Right kidney (tissue), 9 donors: ENCODE results near the gene ZMYM2.
"Not testable (repeated sequence)": the region's sequence is repeated elsewhere in the genome, so short reads cannot be mapped to it uniquely, and the experiment has no call there.

Experiments
- DNase-seq: peaks from one replicate; pipeline ENCODE4 v3.0.0-alpha.2; 2016
- long read RNA-seq, 8 donors: transcript quantifications; one replicate each; lab custom pipeline, GENCODE V29; 2026

Gene ZMYM2
- long read RNA-seq, donor 1 = 0 reads
- long read RNA-seq, donor 2 = 0 reads
- long read RNA-seq, donor 3, full-length matches to known transcripts = 1 of 1 reads
- long read RNA-seq, donor 3, partial matches to known transcripts = 0 of 1 reads
- long read RNA-seq, donor 3, other reads (novel, unspliced or antisense) = 0 of 1 reads
- long read RNA-seq, donor 4, full-length matches to known transcripts = 1 of 6 reads
- long read RNA-seq, donor 4, partial matches to known transcripts = 5 of 6 reads
- long read RNA-seq, donor 4, other reads (novel, unspliced or antisense) = 0 of 6 reads
- long read RNA-seq, donor 5, partial matches to known transcripts = 6 of 6 reads
- long read RNA-seq, donor 5, other reads (novel, unspliced or antisense) = 0 of 6 reads
- long read RNA-seq, donor 6 = 0 reads
- long read RNA-seq, donor 7, full-length matches to known transcripts = 1 of 6 reads
- long read RNA-seq, donor 7, partial matches to known transcripts = 5 of 6 reads
- long read RNA-seq, donor 7, other reads (novel, unspliced or antisense) = 0 of 6 reads
- long read RNA-seq, donor 8, full-length matches to known transcripts = 1 of 1 reads
- long read RNA-seq, donor 8, partial matches to known transcripts = 0 of 1 reads
- long read RNA-seq, donor 8, other reads (novel, unspliced or antisense) = 0 of 1 reads

- peak; percentile 99 for DNase-seq
Measured at GRCh38 chr13:19958155-19959111, at the start of gene ZMYM2. TSS of gene ZMYM2 (plus strand) at chr13:19958727. CDS start at chr13:19993073, 34,346 bp downstream.

GRCh38 chr13:19910336-19911072, 48.0 kb upstream of the ZMYM2 start:
- DNase-seq = no peak

GRCh38 chr13:19927117-19927748, 31.3 kb upstream of the ZMYM2 start:
- no peak for DNase-seq

- no peak for DNase-seq
Measured at GRCh38 chr13:19940106-19940505, 18.4 kb upstream of the ZMYM2 start.

- no peak for DNase-seq
Measured at GRCh38 chr13:19950374-19950773, 8.2 kb upstream of the ZMYM2 start.

GRCh38 chr13:19952850-19953249, 5.7 kb upstream of the ZMYM2 start:
- no peak for DNase-seq

GRCh38 chr13:19955873-19956559, 2.5 kb upstream of the ZMYM2 start:
- DNase-seq = no peak

GRCh38 chr13:19957320-19958154, 990 bp upstream of the ZMYM2 start:
- peak; percentile 97 for DNase-seq

- peak; percentile 87 for DNase-seq
Measured at GRCh38 chr13:19959141-19959830, 759 bp downstream of the ZMYM2 start.

GRCh38 chr13:19959831-19960652, 1.5 kb downstream of the ZMYM2 start:
- peak; percentile 74 for DNase-seq

GRCh38 chr13:19960653-19960976, 2.1 kb downstream of the ZMYM2 start:
- DNase-seq = no peak

GRCh38 chr13:19961489-19961888, 3.0 kb downstream of the ZMYM2 start:
- no peak for DNase-seq

- no peak for DNase-seq
Measured at GRCh38 chr13:19961924-19962323, 3.4 kb downstream of the ZMYM2 start.

GRCh38 chr13:19962894-19963293, 4.4 kb downstream of the ZMYM2 start:
- no peak for DNase-seq

- DNase-seq = no peak
Measured at GRCh38 chr13:19967621-19968020, 9.1 kb downstream of the ZMYM2 start.

GRCh38 chr13:19974498-19975009, 16.0 kb downstream of the ZMYM2 start:
- DNase-seq = not testable (repeated sequence)

GRCh38 chr13:19978831-19979437, 20.4 kb downstream of the ZMYM2 start:
- DNase-seq = no peak
